RWPE2 (cell line): ENCODE measurements around the gene MOB4.

Source experiments
- ATAC-seq: fragments of 200-7000 bp; cut with Tn5 transposase; 3 replicates; pipeline ENCODE4 v1.9.1; 2021; ENCODE audit warnings: low read depth
- DNase-seq: peaks from one replicate; pipeline ENCODE4 v3.0.0-alpha.2; 2020; ENCODE audit warnings: low spot score
- H3K27ac ChIP-seq: fragments of 450-650 bp; 2 replicates; pipeline ENCODE4 v1.5.1; 2017; ENCODE audit warnings: mild to moderate bottlenecking; ENCODE audit not compliant: poor library complexity, severe bottlenecking
- H3K27me3 ChIP-seq: fragments of 250-450 bp; sonication (Bioruptor Pico); 2 replicates; pipeline ENCODE4 v1.5.1; 2021; ENCODE audit warnings: mild to moderate bottlenecking, moderate library complexity; ENCODE audit not compliant: insufficient read depth, poor library complexity, severe bottlenecking
- H3K36me3 ChIP-seq: fragments of 250-450 bp; sonication (Bioruptor Pico); 2 replicates; pipeline ENCODE4 v1.5.1; 2020; ENCODE audit warnings: low read depth, mild to moderate bottlenecking, moderate library complexity
- H3K4me1 ChIP-seq: fragments of 250-450 bp; sonication (Bioruptor Pico); 2 replicates; pipeline ENCODE4 v1.5.1; 2021; ENCODE audit warnings: mild to moderate bottlenecking, moderate library complexity; ENCODE audit not compliant: insufficient read depth, poor library complexity, severe bottlenecking
- H3K4me3 ChIP-seq: fragments of 250-450 bp; sonication (Bioruptor Pico); 2 replicates; pipeline ENCODE4 v1.5.1; 2021; ENCODE audit warnings: mild to moderate bottlenecking, moderate library complexity; ENCODE audit not compliant: severe bottlenecking
- H3K9me3 ChIP-seq: fragments of 250-450 bp; sonication (Bioruptor Pico); 2 replicates; pipeline ENCODE4 v1.5.1; 2021; ENCODE audit warnings: mild to moderate bottlenecking, moderate library complexity; ENCODE audit not compliant: severe bottlenecking
- CTCF ChIP-seq: fragments of 450-650 bp; IDR thresholded peaks from one replicate; pipeline ENCODE4 v1.5.1; 2017; ENCODE audit warnings: mild to moderate bottlenecking, moderate library complexity; ENCODE audit not compliant: poor library complexity, severe bottlenecking

MOB4 gene

GRCh38 chr2:197513915-197514314, 2.0 kb upstream of the MOB4 start:
- Histone ChIP-seq H3K9me3 (no peaks in the 10 kb centered on the region), H3K36me3 (no peaks in the 10 kb centered on the region), H3K4me3 (no peak overlapping the region), H3K27ac (no peak overlapping the region), H3K27me3 (no peaks in the 10 kb centered on the region), H3K4me1 (peaks cover 5% of the 10 kb centered on the region)
- no peak for ATAC-seq
- no peak for DNase-seq
- no peak for TF ChIP-seq CTCF

GRCh38 chr2:197514754-197515153, 1.1 kb upstream of the MOB4 start:
- no peak for ATAC-seq
- H3K4me3 ChIP-seq: no peak overlapping the region
- H3K36me3 ChIP-seq: 0 out of 2 replicates have a peak, but pooled peaks cover 3% of the 10 kb centered on the region
- no peaks in the 10 kb centered on the region for H3K27me3 ChIP-seq
- no peak for TF ChIP-seq CTCF
- no peak for DNase-seq
- H3K27ac ChIP-seq: peak overlapping the region; percentile 71
- H3K9me3 ChIP-seq: no peaks in the 10 kb centered on the region
- peaks cover 5% of the 10 kb centered on the region for H3K4me1 ChIP-seq

- Histone ChIP-seq H3K4me3 (peak overlapping the region; percentile 80), H3K36me3 (peaks cover 4% of the 10 kb centered on the region), H3K27ac (peak overlapping the region; percentile 71), H3K27me3 (no peaks in the 10 kb centered on the region), H3K4me1 (peaks cover 5% of the 10 kb centered on the region), H3K9me3 (no peaks in the 10 kb centered on the region)
- DNase-seq: no peak
- no peak for TF ChIP-seq CTCF
- ATAC-seq: no peak
These were observed 539 bp upstream of the MOB4 start for GRCh38 chr2:197515315-197515738.

GRCh38 chr2:197516393-197516761, 511 bp downstream of the MOB4 start:
- peak overlapping the region; percentile 80 for H3K4me3 ChIP-seq
- H3K27ac ChIP-seq: peak overlapping the region; percentile 71
- no peaks in the 10 kb centered on the region for H3K9me3 ChIP-seq
- DNase-seq: no peak
- no peak for TF ChIP-seq CTCF
- ATAC-seq: peak; percentile 40
- H3K4me1 ChIP-seq: peaks cover 5% of the 10 kb centered on the region
- peaks cover 10% of the 10 kb centered on the region for H3K36me3 ChIP-seq
- no peaks in the 10 kb centered on the region for H3K27me3 ChIP-seq

- H3K36me3 ChIP-seq: peaks cover 14% of the 10 kb centered on the region
- TF ChIP-seq CTCF: no peak
- peak overlapping the region; percentile 71 for H3K27ac ChIP-seq
- no peaks in the 10 kb centered on the region for H3K9me3 ChIP-seq
- peak overlapping the region; percentile 80 for H3K4me3 ChIP-seq
- H3K4me1 ChIP-seq: peaks cover 5% of the 10 kb centered on the region
- DNase-seq (no peak), ATAC-seq (no peak)
- H3K27me3 ChIP-seq: no peaks in the 10 kb centered on the region
These were observed 1.3 kb downstream of the MOB4 start for GRCh38 chr2:197517150-197517549.
